Mammary epithelial cell (primary cell): ENCODE data around the gene SIM1.

Source experiments
- EZH2 ChIP-seq: IDR thresholded peaks from 2 replicates; pipeline ENCODE4 v1.6.1; 2012; ENCODE audit warnings: low read length, inconsistent platforms, borderline replicate concordance
- TF ChIP-seq, protein P1 (sequence below), 2 donors: IDR thresholded peaks in 1 of 2; conservative IDR thresholded peaks in 1 of 2; 2 replicates each; pipeline ENCODE4 v1.5.1; 2011 to 2012; ENCODE audit warnings: inconsistent platforms in 2 of 2, low read length in 2 of 2, mild to moderate bottlenecking in 2 of 2, control low read depth in 1 of 2, low read depth in 1 of 2; ENCODE audit not compliant: insufficient read depth in 1 of 2; ENCODE audit errors: extremely low read depth in 1 of 2

DNA sequence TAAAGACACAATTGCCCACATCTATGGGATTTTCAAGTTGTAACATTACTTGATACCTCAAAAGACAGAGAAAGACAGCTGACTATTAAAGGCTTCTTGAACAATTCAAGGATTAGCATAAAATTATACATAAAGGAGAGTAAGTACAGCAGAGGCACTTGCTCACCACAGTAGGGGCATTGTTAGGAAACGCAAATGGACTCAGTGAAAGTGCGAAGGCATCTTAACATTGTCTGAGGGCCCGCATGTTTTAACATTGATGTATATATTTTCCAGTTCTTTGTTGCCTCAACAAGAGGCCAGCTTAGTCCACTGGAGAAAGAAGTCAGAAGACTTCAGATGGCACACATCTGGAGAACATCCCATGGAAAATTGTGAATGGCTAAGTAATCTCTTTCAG is 115.4 kb downstream of the SIM1 start:
- TF ChIP-seq, protein P1, sequence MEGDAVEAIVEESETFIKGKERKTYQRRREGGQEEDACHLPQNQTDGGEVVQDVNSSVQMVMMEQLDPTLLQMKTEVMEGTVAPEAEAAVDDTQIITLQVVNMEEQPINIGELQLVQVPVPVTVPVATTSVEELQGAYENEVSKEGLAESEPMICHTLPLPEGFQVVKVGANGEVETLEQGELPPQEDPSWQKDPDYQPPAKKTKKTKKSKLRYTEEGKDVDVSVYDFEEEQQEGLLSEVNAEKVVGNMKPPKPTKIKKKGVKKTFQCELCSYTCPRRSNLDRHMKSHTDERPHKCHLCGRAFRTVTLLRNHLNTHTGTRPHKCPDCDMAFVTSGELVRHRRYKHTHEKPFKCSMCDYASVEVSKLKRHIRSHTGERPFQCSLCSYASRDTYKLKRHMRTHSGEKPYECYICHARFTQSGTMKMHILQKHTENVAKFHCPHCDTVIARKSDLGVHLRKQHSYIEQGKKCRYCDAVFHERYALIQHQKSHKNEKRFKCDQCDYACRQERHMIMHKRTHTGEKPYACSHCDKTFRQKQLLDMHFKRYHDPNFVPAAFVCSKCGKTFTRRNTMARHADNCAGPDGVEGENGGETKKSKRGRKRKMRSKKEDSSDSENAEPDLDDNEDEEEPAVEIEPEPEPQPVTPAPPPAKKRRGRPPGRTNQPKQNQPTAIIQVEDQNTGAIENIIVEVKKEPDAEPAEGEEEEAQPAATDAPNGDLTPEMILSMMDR (conservative IDR thresholded peaks at IDR 0.05 in 1 of 2, IDR thresholded peaks at IDR 0.05 in 1 of 2; ENCODE audit: extremely low read depth in 1 of 2, insufficient read depth in 1 of 2, low read depth in 1 of 2, low read length in 2 of 2), result no peak
- TF ChIP-seq EZH2, result no peak
